HepG2 (cell line): ENCODE measurements around the gene GALR2. TPM values are rescaled to one million over a fixed set of nuclear protein-coding genes. Genes with fewer than 3 reads are reported as not detected.

Experiments used
- AKAP8 ChIP-seq: sonication (generic); formaldehyde crosslinking; IDR thresholded peaks from 2 replicates; pipeline ENCODE4 v1.5.1; 2020; ENCODE audit warnings: mild to moderate bottlenecking, missing genetic modification reagents
- ARID2 ChIP-seq: sonication (generic); formaldehyde crosslinking; IDR thresholded peaks from 2 replicates; pipeline ENCODE4 v1.8.1; 2022; ENCODE audit warnings: mild to moderate bottlenecking, missing genetic modification reagents, borderline replicate concordance
- BORCS8-MEF2B ChIP-seq: sonication (generic); formaldehyde crosslinking; IDR thresholded peaks from 2 replicates; pipeline ENCODE4 v1.8.0; 2022; ENCODE audit warnings: mild to moderate bottlenecking, missing genetic modification reagents
- BRD4 ChIP-seq: sonication (generic); formaldehyde crosslinking; IDR thresholded peaks from 2 replicates; pipeline ENCODE4 v1.4.0; 2020; ENCODE audit warnings: missing genetic modification reagents
- DRAP1 ChIP-seq: IDR thresholded peaks from 2 replicates; pipeline ENCODE4 v1.6.1; 2016; ENCODE audit warnings: missing genetic modification reagents, missing compliant biosample characterization
- EP300 ChIP-seq, 3 experiments: sonication (generic) in 1 of 3; formaldehyde crosslinking in 1 of 3; IDR thresholded peaks; 2 replicates each; pipeline versions ENCODE4 v1.5.1 to v1.6.1; 2011 to 2020; ENCODE audit warnings: low read depth in 2 of 3, low read length in 2 of 3, borderline replicate concordance in 1 of 3, improper control_type of control experiment in 1 of 3, mild to moderate bottlenecking in 1 of 3, missing genetic modification reagents in 1 of 3, moderate library complexity in 1 of 3
- KAT2B ChIP-seq: fragments of 150-350 bp; IDR thresholded peaks from 2 replicates; pipeline ENCODE4 v1.6.1; 2014; ENCODE audit warnings: low read depth, low read length, borderline replicate concordance
- MAF1 ChIP-seq: sonication (generic); formaldehyde crosslinking; IDR thresholded peaks from 2 replicates; pipeline ENCODE4 v1.5.0; 2020; ENCODE audit warnings: missing genetic modification reagents, borderline replicate concordance
- MIXL1 ChIP-seq: IDR thresholded peaks from 2 replicates; pipeline ENCODE4 v1.6.1; 2016
- SMAD9 ChIP-seq: sonication (generic); formaldehyde crosslinking; IDR thresholded peaks from 2 replicates; pipeline ENCODE4 v1.5.1; 2020; ENCODE audit warnings: mild to moderate bottlenecking, missing genetic modification reagents
- SPEN ChIP-seq: sonication (generic); formaldehyde crosslinking; IDR thresholded peaks from 2 replicates; pipeline ENCODE4 v1.5.1; 2020; ENCODE audit warnings: low read depth, mild to moderate bottlenecking, missing genetic modification reagents
- TGIF2 ChIP-seq: IDR thresholded peaks from 2 replicates; pipeline ENCODE4 v1.6.1; 2016; ENCODE audit warnings: control low read depth, missing compliant biosample characterization
- TP53 ChIP-seq: sonication (generic); formaldehyde crosslinking; conservative IDR thresholded peaks from 2 replicates; pipeline ENCODE4 v1.4.0; 2020; ENCODE audit warnings: missing genetic modification reagents
- ZEB1 ChIP-seq: IDR thresholded peaks from 2 replicates; pipeline ENCODE4 v1.6.1; 2012; ENCODE audit warnings: mild to moderate bottlenecking, low read depth, inconsistent platforms; ENCODE audit not compliant: insufficient replicate concordance
- ZNF136 ChIP-seq: sonication (generic); formaldehyde crosslinking; IDR thresholded peaks from 2 replicates; pipeline ENCODE4 v1.8.1; 2022; ENCODE audit warnings: low read depth, mild to moderate bottlenecking, moderate library complexity, missing genetic modification reagents
- ZNF598 ChIP-seq: sonication (generic); formaldehyde crosslinking; IDR thresholded peaks from 2 replicates; pipeline ENCODE4 v1.5.1; 2020; ENCODE audit warnings: mild to moderate bottlenecking, missing genetic modification reagents, borderline replicate concordance
- ZNF709 ChIP-seq: sonication (generic); formaldehyde crosslinking; IDR thresholded peaks from 2 replicates; pipeline ENCODE4 v1.5.0; 2020; ENCODE audit warnings: mild to moderate bottlenecking, missing genetic modification reagents
- ZNF713 ChIP-seq: sonication (generic); formaldehyde crosslinking; IDR thresholded peaks from 2 replicates; pipeline ENCODE4 v1.4.0; 2020; ENCODE audit warnings: mild to moderate bottlenecking, missing genetic modification reagents
- ZNF784 ChIP-seq: sonication (generic); formaldehyde crosslinking; IDR thresholded peaks from 2 replicates; pipeline ENCODE4 v1.5.1; 2020; ENCODE audit warnings: missing genetic modification reagents, mild to moderate bottlenecking, borderline replicate concordance
- polyA plus RNA-seq, 8 experiments: library from polyadenylated mRNA; depleted of rRNA in 3 of 8; stranded (reverse) in 7 of 8; unstranded in 1 of 8; fragments of >200 nt; fragmentation: Illumina TruSeq in 4 of 8; extraction: Trizol in 4 of 8; gene quantifications; 2 replicates each; pipeline versions ENCODE4 v1.2.1 to v1.2.3, GENCODE V29; 2011 to 2016; ENCODE audit warnings: low read depth in 4 of 8, missing spikeins in 1 of 8, mixed read lengths in 1 of 8; ENCODE audit not compliant: insufficient read depth in 1 of 8
- total RNA-seq, 5 experiments: library from RNA; depleted of rRNA; stranded (reverse); fragments of >200 nt; fragmentation: Illumina TruSeq; extraction: Trizol; gene quantifications; 2 replicates each; pipeline ENCODE4 v1.2.3, GENCODE V29; 2016; ENCODE audit warnings: low read depth in 1 of 5
- TF ChIP-seq, protein P1 (sequence below): IDR thresholded peaks from 2 replicates; pipeline ENCODE4 v1.6.1; 2018; ENCODE audit warnings: missing genetic modification reagents
- TF ChIP-seq, protein P2 (sequence below): sonication (generic); formaldehyde crosslinking; IDR thresholded peaks from 2 replicates; pipeline ENCODE4 v1.5.0; 2020; ENCODE audit warnings: missing genetic modification reagents, mild to moderate bottlenecking, borderline replicate concordance
- TF ChIP-seq, protein P3 (sequence below): sonication (generic); formaldehyde crosslinking; IDR thresholded peaks from 2 replicates; pipeline ENCODE4 v1.4.0; 2020; ENCODE audit warnings: mild to moderate bottlenecking, missing genetic modification reagents
- TF ChIP-seq, protein P4 (sequence below): sonication (generic); formaldehyde crosslinking; IDR thresholded peaks from 2 replicates; pipeline ENCODE4 v1.4.0; 2020; ENCODE audit warnings: missing genetic modification reagents

The GALR2 gene
- total and polyA plus RNA-seq, 2 of the 13 experiments (the other 11 are each of a cell fraction or from before 2014, with no cell fraction given): 0.48 to 0.58 TPM

DNA sequence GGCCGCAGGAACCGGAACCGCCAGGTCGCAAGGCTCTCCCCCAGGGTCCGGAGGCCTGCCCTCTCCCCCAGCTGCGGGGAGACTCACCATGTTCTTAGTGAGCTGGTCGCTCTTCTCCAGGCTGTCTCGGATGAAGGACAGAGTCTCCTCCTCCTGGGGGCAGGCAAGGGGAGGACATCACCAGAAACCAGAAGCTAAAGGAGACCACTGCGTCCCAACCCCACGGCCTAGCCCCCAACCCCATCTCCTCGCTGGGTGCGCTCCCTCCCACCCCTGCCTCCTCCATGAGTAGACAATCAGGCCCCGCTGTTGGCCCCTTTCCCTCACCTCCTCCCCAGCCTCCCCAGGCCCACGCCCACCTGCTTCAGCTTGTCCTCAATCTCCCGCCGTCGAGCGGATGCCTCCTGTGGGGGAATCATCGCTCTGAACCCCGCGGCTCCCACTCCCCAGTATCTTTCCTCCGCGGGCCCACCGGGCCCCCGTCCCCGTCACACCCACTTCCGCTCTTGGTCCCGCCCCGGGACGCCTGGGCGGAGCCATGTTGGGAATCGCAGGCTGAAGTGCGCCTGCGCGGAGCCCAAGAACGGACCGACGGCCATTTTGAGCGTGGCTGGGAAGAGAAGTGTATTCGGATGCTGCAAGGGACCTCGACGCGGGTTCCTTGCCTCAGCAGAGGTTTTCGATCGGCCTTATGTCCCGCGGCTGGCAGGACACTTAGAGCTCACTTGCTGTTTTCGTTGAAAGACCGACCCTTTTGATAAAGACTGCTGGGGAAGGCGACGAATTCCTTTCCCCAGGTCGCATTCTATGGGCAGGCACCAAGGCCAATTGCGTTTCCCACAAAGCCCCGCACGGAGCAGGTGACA is 28.9 kb downstream of the GALR2 start, which contains the start of gene EXOC7 (continued):
- TF ChIP-seq, protein P1, sequence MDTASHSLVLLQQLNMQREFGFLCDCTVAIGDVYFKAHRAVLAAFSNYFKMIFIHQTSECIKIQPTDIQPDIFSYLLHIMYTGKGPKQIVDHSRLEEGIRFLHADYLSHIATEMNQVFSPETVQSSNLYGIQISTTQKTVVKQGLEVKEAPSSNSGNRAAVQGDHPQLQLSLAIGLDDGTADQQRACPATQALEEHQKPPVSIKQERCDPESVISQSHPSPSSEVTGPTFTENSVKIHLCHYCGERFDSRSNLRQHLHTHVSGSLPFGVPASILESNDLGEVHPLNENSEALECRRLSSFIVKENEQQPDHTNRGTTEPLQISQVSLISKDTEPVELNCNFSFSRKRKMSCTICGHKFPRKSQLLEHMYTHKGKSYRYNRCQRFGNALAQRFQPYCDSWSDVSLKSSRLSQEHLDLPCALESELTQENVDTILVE (CRISPR knock-in tag): peak; percentile 26; the same call in 1 of the 2 replicates
- TF ChIP-seq, protein P2, sequence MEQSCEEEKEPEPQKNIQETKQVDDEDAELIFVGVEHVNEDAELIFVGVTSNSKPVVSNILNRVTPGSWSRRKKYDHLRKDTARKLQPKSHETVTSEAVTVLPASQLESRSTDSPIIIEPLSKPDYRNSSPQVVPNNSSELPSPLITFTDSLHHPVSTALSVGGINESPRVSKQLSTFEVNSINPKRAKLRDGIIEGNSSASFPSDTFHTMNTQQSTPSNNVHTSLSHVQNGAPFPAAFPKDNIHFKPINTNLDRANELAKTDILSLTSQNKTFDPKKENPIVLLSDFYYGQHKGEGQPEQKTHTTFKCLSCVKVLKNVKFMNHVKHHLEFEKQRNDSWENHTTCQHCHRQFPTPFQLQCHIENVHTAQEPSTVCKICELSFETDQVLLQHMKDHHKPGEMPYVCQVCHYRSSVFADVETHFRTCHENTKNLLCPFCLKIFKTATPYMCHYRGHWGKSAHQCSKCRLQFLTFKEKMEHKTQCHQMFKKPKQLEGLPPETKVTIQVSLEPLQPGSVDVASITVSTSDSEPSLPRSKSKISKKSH (CRISPR knock-in tag): peak; percentile 50
- TF ChIP-seq ZNF136 (CRISPR knock-in tag) (peak; percentile 98), KAT2B (no peak), SPEN (CRISPR knock-in tag) (peak; percentile 75; the same call in 1 of the 2 replicates), TGIF2 (CRISPR knock-in tag) (no peak), EP300 (IDR thresholded peaks at IDR 0.05; ENCODE audit: low read depth in 2 of 2, low read length in 2 of 2) (peak; percentile 9 to 17; a peak in 1 of 4 replicates), EP300 (CRISPR knock-in tag; IDR thresholded peaks at IDR 0.05; ENCODE audit: borderline replicate concordance) (0 out of 2 replicates have a peak, but pooled peaks have one; percentile 10), DRAP1 (CRISPR knock-in tag) (peak; percentile 87), AKAP8 (CRISPR knock-in tag) (peak; percentile 82; the same call in 1 of the 2 replicates), MAF1 (CRISPR knock-in tag) (no peak), ZEB1 (no peak), ARID2 (CRISPR knock-in tag) (no peak), SMAD9 (peak; percentile 81; the same call in 1 of the 2 replicates), ZNF713 (peak; percentile 26; the same call in 1 of the 2 replicates), TP53 (CRISPR knock-in tag) (no peak), ZNF709 (peak; percentile 55; the same call in 1 of the 2 replicates), MIXL1 (CRISPR knock-in tag) (peak; percentile 42; the same call in 1 of the 2 replicates), ZNF598 (CRISPR knock-in tag) (peak; percentile 84), BRD4 (0 out of 2 replicates have a peak, but pooled peaks have one; percentile 18), BORCS8-MEF2B (CRISPR knock-in tag) (peak; percentile 73; the same call in 1 of the 2 replicates), ZNF784 (CRISPR knock-in tag) (peak; percentile 66; the same call in 1 of the 2 replicates)
- TF ChIP-seq, protein P3, sequence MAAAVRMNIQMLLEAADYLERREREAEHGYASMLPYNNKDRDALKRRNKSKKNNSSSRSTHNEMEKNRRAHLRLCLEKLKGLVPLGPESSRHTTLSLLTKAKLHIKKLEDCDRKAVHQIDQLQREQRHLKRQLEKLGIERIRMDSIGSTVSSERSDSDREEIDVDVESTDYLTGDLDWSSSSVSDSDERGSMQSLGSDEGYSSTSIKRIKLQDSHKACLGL: peak; percentile 43; the same call in 1 of the 2 replicates
- TF ChIP-seq, protein P4, sequence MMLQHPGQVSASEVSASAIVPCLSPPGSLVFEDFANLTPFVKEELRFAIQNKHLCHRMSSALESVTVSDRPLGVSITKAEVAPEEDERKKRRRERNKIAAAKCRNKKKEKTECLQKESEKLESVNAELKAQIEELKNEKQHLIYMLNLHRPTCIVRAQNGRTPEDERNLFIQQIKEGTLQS (CRISPR knock-in tag): no peak
